Activated naive CD4-positive, alpha-beta T cell treated with Interleukin-2 at 50 U/mL for 16 hours (primary cell): Measurements from ENCODE around the gene TAF11L2.
"Not testable (repeated sequence)": the region's sequence is repeated elsewhere in the genome, so short reads cannot be mapped to it uniquely, and the experiment has no call there.

Experiments
- DNase-seq: peaks from one replicate; pipeline ENCODE4 v3.0.0-alpha.2; 2020

TAF11L2 gene

DNA sequence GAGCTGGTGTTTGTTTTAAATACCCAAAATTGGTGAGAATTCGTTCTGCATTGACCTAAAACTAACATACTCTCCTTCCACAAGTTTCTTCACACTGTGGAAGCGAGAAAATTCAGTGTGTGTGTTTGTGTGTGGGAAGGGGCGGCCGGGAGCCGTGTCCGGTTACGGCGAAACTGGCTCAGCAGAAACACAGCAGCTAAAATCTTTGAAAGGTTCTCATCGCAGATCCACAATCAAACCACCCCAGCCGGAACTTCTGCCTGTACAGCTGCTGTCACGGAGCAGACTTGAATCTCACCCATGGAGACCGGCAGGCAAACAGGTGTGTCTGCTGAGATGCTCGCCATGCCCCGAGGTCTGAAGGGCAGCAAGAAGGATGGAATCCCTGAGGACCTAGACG is 30.3 kb downstream of the TAF11L2 start, which contains the start of gene TAF11L6:
Gene TAF11L6, plus strand, starts transcription at position 301 of the 400 bp plus-strand sequence.
- DNase-seq = not testable (repeated sequence)
